HG02970 (cell line): ENCODE results near the gene SUN2.

Experiments
- ATAC-seq: cut with Tn5 transposase; IDR thresholded peaks from one replicate; pipeline ENCODE4 v1.9.1; 2021; ENCODE audit warnings: mild to moderate bottlenecking, moderate library complexity, moderate number of reproducible peaks; ENCODE audit not compliant: unreplicated experiment, low FRiP score

The SUN2 gene

DNA sequence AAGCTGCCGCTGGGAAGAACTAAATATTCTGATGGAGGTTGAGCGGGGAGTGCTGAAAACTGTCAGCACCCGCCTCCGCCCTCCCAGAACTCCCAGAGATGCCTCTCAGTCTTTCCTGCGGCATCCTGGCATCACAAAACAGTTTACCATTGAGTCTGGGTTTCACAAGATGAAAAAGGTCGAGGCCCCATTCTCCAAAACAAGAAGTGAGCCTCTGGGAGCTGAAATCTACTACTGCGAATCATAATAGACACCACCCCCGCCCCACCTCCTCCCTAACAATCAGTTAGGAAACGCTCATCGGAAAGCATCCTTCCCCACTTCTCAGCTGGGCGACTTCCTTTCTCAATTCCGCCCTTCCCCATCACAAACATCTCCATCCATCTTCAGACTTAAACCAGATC, 1.0 kb downstream of the SUN2 start:
- ATAC-seq, result no peak

DNA sequence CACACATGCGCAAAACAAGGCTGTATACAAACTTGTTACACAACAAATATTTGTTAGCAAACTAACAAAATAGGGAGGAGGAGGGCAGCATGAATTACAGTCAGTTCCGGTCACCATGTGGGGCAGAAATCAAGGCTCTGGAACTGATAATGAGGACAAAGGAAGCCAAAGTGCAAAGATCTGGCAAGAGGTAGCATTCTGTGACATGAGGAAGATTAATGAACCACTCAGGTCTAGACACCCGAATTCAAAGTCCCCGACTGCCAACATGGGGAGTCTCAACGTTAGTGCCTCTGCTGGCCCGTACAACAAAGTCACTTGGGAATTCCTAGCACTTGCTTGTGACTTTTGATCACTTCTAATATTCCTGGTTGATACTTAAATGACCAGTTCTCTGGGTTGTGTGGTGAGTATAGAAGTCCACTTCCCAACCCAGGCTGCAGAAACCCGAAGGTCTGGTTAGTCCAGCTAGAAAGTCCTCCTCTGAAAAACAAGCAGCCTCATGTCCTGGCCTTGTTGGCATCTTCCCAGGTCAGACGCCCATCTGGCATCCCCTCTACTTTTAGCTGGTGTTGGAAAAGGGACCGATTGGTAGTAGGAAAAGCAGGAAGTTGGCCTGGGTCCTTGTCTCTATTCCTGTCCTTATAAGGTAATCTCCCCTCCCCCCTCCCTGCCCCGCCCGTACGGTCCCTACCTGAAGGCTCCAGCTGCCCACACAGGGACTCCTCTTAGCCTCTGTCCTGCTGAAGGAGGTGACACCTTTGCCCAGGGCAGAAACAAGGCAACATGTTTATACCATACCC, 1.6 kb downstream of the SUN2 start:
- no peak for ATAC-seq

DNA sequence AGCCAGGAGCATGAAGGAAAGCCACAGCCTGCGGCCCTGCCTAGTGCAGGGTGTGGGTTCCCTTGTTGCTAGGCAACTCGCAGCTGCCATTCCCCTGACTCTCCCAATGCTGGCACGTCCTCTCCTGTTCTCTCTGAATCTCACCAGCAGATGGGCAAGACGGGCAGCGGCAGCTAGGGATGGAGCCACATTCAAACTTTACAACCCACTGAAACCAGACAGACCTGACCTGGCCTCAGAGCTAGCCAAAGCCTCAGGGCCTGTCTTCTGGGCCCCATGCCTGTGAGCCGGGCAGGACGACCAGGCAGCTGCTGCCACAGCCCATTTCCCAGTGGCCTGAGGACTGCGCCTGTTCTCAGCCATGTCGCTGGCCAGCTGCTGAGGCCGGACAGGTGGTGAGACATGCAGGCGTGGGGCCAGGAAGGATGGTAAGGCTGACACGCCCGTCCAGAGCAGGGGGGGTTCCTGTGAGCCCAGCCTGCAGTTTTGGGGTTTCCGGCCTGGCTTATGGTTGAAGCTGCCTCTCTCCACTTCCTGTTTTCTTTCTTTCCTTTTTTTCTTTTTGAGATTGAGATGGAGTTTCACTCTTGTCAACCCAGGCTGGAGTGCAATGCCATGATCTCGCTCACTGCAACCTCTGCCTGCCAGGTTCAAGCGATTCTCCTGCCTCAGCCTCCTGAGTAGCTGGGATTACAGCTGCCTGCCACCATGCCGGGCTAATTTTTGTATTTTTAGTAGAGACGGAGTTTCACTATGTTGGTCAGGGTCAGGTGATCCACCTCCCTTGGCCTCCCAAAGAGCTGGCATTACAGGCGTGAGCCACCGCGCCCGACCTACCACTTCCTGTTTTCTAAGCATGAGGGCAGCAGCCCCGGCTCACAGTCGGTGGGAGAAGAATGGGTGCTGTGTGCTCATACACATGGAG, 4.1 kb downstream of the SUN2 start:
- ATAC-seq, result no peak

DNA sequence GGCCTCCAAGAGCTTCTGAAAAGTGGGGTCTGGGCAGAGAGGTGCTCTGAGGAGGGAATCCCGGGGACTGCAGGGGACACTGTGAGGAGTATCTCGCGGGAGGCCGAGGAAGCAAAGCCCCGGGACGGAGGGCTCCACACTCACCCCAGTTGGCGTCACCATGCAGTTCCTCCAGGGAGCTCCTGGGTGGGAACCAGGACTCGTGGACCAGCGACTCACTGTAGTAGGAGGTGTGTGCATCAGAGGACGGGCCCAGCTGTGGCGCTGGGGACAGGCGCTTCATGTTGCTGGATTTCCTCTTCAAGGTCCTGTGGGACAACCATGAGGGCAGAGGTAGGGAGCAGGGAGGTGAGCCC, 4.8 kb downstream of the SUN2 start:
- no peak for ATAC-seq

DNA sequence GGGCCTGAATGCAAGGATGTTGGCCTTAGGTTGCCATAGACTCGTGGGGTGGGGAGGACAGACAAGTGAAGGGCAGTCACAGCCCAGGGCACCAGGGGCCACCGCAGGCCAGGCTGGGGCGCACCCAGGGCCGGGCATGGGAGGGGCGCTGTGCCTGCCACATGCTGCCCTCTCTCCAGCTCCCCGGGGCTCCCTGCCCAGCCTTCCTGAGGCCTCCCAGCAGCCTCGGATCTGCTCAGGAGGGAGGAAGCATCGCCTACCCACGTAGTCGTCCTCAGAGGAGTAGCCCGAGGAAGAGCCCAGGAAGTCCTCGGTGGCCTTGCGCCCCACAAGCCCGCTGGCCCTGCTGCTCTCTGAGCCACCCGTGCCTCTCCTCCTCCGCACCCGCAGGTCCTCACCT, 5.2 kb downstream of the SUN2 start:
- no peak for ATAC-seq

DNA sequence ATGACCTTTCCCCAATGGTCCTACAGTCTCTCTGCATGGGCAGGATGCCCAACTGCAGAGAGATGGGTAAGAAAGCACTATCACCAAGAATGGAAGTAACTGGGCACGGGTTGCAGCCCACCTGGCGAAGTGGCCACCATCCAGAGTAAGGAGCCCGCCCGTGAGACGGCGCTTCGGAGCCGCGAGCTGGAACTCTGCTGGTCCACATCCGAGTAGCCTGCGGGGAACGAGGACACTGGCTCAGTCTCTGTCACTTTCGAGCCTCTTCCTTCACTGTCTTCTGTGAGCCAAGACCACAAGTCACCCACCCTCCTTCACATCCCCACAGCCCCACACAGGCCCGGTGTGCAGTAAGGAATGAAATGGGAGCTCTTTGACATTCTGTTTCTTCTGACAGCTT, 5.7 kb downstream of the SUN2 start:
- ATAC-seq, result no peak

DNA sequence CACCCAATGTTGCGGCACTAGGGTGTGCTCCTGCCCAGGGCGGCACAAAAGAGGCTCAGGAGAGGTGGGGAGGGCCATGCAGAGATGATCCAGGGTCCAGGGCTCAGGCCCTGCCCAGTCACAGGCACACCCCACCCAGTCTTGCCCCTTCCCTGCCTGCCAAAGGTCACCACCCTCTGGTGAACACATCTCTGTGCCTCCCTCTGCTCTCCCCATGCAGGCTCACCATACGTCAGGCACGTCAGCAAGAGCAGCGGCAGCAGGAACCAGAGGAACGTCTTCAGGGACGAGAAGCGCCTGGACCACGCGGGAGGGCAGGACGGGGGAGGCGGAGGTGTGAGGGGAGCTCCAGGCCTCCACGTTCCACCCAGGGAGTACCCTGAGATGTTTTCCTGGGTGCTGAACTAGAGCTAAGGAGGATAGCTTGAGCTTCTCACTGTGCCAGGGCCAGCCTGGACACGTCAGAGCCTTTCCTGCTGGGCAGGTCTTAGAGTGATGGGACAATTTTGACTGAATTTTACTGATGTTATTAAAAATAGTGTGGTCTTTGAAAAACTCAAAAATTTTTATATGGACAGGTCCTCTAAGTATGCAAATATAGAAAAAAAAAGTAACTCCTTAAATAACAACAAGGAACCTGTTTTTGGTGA, 7.2 kb downstream of the SUN2 start:
- no peak for ATAC-seq

DNA sequence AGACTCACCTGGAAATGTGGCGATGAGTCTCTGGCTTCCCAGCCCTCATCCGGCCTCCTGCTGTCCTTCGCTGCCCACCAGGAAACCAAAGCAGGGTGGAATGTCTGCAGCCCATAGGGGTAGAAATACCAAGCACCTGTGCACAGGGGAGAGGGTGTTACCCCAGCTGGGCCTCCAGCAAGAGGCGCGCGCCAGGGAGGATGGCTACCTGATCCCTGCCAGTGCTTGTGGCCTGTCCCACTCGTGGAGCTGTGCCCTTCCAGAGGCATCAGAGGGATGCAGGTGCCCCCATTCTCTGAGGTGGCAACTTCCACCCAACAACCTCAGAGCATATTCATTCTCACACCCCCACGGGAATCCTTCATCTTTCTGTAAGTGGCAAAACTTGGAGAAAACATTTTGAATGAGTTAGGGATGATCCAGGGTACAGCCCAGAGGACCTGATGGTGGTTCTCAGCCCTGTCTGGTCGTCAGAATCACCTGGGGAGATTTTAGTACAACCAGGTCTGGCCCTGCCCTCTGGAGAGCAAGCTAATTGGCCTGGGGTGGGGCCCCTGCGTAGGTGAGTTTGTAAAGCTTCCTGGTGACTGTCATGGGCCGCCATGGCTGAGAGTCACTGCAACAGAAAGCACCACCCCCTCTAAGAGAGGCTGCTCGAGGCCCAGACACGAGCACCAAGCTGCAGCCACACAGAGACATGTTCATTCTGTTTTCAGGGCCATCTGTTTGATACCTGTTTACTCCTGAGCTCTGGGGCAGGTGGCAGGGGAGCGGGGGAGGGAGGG, 9.9 kb downstream of the SUN2 start:
- no peak for ATAC-seq

DNA sequence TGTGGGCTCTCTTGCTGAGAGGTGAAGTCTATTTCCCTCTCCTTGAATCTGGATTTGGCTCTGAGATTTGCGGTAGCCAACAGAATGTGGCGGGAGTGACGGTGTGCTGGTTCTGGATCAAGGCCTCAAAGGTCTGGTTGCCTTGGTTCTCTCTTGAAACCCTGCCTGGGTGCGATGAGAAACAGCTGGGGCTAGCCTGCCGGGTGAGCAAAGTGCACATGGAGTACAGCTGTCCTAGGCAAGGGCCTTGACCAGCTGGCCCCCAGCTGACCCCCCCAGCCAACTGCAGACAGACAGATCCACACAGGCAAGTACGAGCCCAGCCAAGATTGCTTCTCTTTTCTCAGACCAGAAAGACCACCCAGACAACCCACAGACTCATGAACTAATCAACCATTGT, 10.8 kb downstream of the SUN2 start:
- ATAC-seq, result no peak

DNA sequence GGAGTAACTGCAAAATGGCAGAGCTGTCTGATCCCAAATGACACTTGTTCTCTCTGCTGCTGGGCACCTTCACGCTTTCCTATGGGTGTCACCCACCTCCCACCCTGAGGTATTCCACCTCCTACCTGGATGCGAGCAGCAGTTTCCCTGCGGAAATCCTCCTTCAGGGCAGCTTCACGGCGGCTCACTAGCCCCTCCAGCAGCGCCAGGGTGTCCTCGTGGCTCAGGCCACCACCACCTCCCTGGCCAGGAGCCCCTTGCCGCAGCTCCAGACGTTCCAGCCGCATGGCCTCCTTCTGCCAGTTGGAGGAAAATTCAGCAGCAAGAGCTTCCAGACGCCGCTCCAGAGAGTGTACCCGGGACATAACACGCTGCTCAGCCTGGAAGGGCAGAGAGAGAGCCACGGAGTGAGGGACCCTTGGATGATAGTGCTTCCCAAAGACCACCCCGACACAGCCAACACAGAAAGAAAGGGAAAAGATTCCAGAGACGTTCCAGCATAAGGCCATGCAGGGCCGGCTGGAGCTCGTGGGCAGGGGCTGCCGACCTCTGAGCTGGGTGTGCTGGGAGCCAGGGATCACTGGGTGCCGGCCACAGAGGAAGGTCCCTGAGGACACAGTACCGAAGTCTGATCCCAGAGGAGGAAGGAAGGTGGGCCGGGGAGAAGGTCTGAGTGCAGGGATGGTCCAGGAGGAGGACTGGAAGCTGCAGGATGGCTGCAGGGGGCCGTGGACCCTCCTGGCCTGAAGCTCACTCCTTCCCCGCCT, 13.4 kb downstream of the SUN2 start:
- no peak for ATAC-seq

DNA sequence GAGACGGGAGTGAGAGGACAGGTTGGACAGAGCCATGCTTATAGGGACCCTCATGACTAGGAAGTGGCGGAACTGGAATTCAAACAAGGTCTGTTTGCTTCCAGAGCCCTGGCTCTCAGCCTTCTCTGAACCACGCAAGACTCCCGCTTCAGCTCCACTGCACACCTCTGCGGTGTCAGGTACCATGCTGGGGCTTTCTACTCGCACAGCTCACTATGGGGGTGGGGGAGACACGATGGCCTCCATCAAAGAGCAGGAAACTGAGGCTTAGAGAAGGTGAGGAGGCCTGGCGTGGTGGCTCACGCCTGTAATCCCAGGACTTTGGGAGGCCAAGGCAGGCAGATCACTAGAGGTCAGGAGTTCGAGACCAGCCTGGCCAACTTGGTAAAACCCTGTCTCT, 14.2 kb downstream of the SUN2 start:
- no peak for ATAC-seq

DNA sequence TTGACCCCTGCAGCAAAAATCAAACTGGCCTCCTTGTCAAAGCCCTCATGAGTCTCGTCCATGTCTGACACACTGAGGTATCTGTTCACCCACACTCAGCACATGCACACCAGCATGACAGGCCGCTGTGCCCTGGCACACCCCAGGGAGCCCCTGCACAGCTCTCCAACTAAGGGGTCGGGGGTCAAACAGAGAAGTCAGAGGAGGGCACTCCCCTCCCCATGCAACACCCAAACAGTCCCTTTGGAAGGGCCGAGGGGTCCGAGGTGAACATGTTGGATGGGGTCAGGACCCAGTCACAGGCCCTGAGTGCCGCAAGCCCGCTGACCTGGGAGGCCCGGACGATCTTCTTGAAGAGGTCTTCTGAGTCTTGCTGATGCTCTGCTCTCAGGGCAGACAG, 14.6 kb downstream of the SUN2 start:
- no peak for ATAC-seq

DNA sequence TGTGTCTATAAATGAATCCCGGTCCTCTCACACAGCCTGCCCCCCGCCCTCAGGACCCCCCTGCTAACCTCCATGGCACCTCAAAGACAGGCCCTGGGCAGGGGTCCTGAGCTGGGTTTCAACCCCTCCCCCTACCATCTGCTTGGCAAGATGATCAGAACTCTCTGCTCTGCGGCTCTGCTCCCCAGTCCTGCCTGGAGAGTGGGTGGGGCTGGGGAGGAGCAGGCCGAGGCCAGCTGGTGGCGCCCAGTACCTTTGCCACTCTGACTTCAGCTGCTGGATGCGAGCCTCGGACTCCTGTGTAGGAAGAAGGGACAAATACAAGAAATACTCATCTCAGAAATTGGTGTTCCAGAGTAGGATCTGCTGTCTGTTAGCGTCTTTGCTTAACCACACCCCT, 15.0 kb downstream of the SUN2 start:
- no peak for ATAC-seq

DNA sequence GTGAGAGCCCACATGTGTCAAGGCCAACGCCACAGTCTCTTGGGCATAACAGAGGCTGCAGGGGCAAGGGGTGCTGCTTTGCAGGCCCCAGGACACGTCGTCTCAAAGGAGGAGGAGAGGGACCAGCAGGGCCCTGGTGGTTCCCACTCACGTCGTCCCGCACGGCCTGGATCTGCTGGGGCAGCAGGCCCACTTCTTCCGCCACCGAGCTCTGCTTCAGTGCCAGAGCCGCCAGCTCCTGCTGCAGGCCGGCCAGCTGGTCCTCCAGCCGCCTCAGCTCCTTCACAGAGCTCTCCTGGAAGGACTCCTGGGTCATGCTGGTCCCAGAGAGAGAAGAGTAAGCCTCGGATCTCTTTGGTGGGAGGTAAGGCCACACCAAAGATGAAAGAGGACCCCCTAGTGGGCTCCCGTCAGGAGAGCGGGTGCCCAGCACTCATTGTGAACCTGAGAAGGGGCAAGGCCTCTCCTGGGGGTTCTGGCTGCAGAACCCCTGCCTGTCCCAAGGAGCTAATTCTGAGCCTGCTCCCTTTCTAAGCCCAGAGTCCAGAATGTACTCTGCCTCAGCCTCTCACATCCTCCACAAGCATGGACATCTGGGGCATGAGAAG, 15.6 kb downstream of the SUN2 start:
- ATAC-seq, result no peak

DNA sequence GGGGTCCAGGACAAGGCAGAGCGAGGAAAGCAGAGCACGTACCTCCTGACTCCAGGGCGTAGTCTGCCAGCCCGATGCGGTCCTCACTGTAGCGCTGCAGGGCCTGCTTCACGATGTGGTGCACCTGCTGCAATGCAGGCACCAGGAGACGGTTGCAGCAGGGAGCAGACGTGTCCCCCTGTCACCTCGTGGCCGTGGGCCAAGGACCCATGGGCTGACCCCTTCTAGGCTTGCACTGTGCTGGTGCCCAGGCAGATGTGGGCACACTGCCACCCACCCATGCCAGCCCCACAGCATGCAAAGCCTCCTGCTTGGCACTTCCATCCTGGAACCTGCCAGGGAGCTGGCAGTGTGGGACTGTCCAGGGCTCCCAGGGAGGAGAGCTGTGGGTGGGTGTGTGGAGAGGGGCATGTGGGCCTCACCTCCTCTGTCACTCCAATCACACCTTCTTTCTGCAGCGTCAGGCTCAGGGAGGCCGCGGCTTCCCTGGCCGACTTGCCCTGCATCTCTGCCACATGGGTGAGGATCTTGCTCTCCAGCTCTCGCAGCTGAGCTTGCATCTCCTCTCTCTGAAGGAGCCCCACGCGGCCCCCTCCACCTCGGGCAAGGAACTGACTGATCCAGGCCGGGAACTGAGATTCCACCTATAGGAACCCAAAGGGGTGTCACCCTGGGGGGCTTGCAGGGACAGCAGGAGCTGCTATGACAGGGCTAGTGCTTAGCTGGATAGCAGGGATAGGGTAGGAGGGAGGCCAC, 16.3 kb downstream of the SUN2 start:
- ATAC-seq, result no peak

DNA sequence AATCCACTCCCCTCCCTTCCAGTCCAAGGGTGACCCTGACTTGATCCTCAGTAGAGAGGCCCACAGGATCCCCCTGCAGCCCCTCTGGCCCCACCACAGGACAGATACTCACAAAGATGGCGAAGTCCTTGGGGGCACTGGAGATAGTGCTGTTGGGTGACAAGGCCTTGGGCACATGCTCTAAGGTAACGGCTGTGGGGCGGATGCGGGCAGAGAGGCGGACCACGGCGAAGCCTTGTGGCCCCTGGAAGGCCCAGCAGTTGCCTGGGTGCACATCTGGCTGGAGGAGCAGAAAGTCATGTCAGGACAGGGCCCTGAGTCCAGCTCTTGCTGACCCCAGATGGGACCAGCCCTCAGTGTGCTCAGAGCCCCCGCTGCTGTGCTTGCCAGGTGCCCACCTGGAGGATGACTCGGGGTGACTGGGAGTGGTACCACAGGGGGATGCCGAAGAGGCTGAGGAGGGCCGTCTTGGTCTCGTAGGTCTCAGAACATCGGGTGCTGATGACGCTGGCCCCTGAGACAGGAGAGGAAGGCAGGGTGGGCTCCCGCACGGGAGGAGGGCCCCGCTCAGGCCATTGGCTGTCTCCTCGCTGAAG, 17.2 kb downstream of the SUN2 start:
- no peak for ATAC-seq

DNA sequence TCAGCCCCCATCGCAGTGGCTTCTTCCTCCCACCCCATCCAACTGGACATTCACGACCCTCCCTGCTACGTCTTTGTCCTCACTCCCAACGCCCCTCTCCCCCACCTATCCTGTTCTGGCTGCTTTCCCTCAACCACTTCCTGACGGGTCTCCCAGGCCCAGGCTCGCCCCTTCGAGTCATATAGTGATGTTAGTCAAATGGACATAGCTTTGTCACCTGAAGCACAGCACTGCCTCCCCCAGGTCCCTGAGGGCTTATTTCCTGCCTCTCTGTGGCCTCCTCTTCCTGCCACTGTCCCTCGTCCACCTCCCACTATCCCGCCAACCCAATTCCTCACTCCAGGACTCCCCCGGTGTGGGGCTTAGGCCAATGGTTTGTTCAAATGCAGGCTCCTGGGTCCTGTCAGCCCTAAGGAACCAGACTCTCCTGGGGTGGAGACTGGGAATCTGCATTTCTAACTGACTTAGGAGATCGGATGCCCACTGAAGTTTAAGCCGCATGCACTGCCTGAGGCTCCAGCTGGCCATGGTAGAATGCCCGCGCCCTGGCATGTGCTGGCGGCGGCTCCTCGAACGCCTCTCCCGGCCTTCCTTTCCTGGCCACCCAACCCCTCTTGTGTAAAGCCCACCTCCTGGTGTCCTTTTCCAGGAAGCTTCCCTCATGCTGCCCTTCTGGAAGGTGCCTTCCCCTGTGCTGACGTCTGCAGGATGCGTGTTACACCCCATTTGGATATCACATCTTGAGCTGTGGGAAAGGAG, 18.3 kb downstream of the SUN2 start:
- ATAC-seq, result no peak

DNA sequence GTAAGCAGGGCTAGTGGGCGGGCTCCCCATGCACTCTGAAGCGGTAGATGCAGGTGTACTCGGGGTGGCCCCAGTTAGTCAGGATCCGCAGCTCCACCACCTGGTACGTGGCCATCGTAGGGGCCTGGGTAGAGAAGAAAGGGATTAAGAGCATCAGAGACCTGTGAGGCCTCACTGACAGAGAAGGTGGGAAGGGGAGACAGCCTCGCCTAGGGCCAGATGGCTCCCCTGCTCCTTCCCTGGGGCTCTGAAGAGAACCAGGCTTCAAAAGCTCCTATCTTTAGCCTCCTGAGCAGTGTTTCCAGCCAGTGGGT, 19.6 kb downstream of the SUN2 start:
- ATAC-seq, result no peak
